Endothelial cell of umbilical vein (primary cell): ENCODE measurements around the gene LPAR5. TPM values are rescaled to one million over a fixed set of nuclear protein-coding genes. Genes with fewer than 3 reads are reported as not detected.
A peak's percentile ranks its signal among the peaks of the same experiment; 100 is the strongest.

Experiments
- BruUV-seq: library from RNA; stranded (reverse); fragments of 400-500 nt; replicated peaks from 2 replicates; lab custom pipeline; 2021; lab: Mats Ljungman, UMichigan
- CTCF ChIA-PET: fragments of 300-600, 350-600 bp; sonication (Branson Sonifier 250); formaldehyde crosslinking; loops from one replicate; lab custom pipeline; 2021; ENCODE audit warnings: antibody characterized with exemption, inconsistent platforms; lab: Charles Lee
- POLR2A ChIA-PET: fragments of 300-600, 350-600 bp; sonication (Branson Sonifier 250); formaldehyde crosslinking; loops from one replicate; lab custom pipeline; 2021; ENCODE audit warnings: antibody characterized with exemption, inconsistent platforms; lab: Charles Lee
- DNase-seq: peaks from one replicate; pipeline ENCODE4 v3.0.0-alpha.2; 2011; ENCODE audit warnings: low read depth, low spot score
- FAIRE-seq: peaks from 2 replicates; lab custom pipeline; 2011; peaks lifted over from hg19 to GRCh38; lab: Jason Lieb, UNC
- H2AFZ ChIP-seq: 2 replicates; pipeline ENCODE4 v1.6.0; 2012; ENCODE audit warnings: low read depth, low read length, control low read depth, inconsistent platforms
- H3K27ac ChIP-seq: 2 replicates; pipeline ENCODE4 v1.5.1; 2011; ENCODE audit warnings: low read depth, mild to moderate bottlenecking, control low read depth, low read length, moderate library complexity; ENCODE audit not compliant: insufficient read depth
- H3K27me3 ChIP-seq, 2 experiments: 2 replicates each; pipeline versions ENCODE4 v1.6.0 to v1.6.1; 2011; ENCODE audit warnings: low read length in 2 of 2, mixed read lengths in 1 of 2; ENCODE audit not compliant: control insufficient read depth in 2 of 2, insufficient read depth in 2 of 2
- H3K36me3 ChIP-seq, 2 experiments: 2 replicates in 1 of 2; 3 replicates in 1 of 2; pipeline ENCODE4 v1.5.1; 2011; ENCODE audit warnings: low read length in 2 of 2, mild to moderate bottlenecking in 1 of 2, moderate library complexity in 1 of 2; ENCODE audit not compliant: control insufficient read depth in 2 of 2, insufficient read depth in 2 of 2; ENCODE audit errors: extremely low read depth in 1 of 2
- H3K4me1 ChIP-seq: 3 replicates; pipeline ENCODE4 v1.5.1; 2011; ENCODE audit warnings: mild to moderate bottlenecking, low read length; ENCODE audit not compliant: control insufficient read depth, insufficient read depth; ENCODE audit errors: extremely low read depth
- H3K4me2 ChIP-seq: 2 replicates; pipeline ENCODE4 v1.6.1; 2011; ENCODE audit warnings: low read length, control low read depth, mixed read lengths; ENCODE audit not compliant: insufficient read depth
- H3K4me3 ChIP-seq, 3 experiments: fragments of 200-600 bp in 1 of 3; sonication (generic), shearing (Covaris generic) in 1 of 3; replicated peaks in 1 of 3; 2 replicates each; pipeline ENCODE4 v1.5.1; 2011 to 2016; ENCODE audit warnings: control low read depth in 3 of 3, low read length in 3 of 3, mild to moderate bottlenecking in 2 of 3, inconsistent platforms in 1 of 3, low read depth in 1 of 3, moderate library complexity in 1 of 3; ENCODE audit not compliant: insufficient read depth in 1 of 3
- H3K79me2 ChIP-seq: 2 replicates; pipeline ENCODE4 v1.6.0; 2012; ENCODE audit warnings: low read length, inconsistent platforms; ENCODE audit not compliant: control insufficient read depth, insufficient read depth
- H3K9ac ChIP-seq: replicated peaks from 2 replicates; pipeline ENCODE3; 2011; ENCODE audit warnings: low read length, control low read depth; ENCODE audit not compliant: insufficient read depth; ENCODE audit errors: extremely low read depth
- H3K9me1 ChIP-seq: replicated peaks from 3 replicates; pipeline ENCODE4 v1.6.0; 2011; ENCODE audit warnings: mild to moderate bottlenecking, low read length; ENCODE audit not compliant: control insufficient read depth, insufficient read depth; ENCODE audit errors: extremely low read depth
- H3K9me3 ChIP-seq: replicated peaks from 2 replicates; pipeline ENCODE4 v1.5.1; 2012; ENCODE audit warnings: low read length, inconsistent platforms; ENCODE audit not compliant: control insufficient read depth, insufficient read depth
- H4K20me1 ChIP-seq: replicated peaks from 2 replicates; pipeline ENCODE3; 2011; ENCODE audit warnings: mild to moderate bottlenecking, low read length; ENCODE audit not compliant: control insufficient read depth, insufficient read depth; ENCODE audit errors: extremely low read depth
- EZH2 ChIP-seq: IDR thresholded peaks from 2 replicates; pipeline ENCODE4 v1.6.1; 2012; ENCODE audit warnings: borderline replicate concordance, low read depth, mild to moderate bottlenecking, moderate library complexity, low read length, inconsistent platforms; ENCODE audit not compliant: severe bottlenecking
- FOS ChIP-seq: IDR thresholded peaks from 2 replicates; pipeline ENCODE4 v1.6.1; 2011; ENCODE audit warnings: mild to moderate bottlenecking, low read length, moderate library complexity, borderline replicate concordance; ENCODE audit not compliant: insufficient read depth
- GATA2 ChIP-seq: IDR thresholded peaks from 2 replicates; pipeline ENCODE4 v1.7.0; 2011; ENCODE audit warnings: low read depth, mild to moderate bottlenecking, moderate library complexity, mixed read lengths, low read length; ENCODE audit not compliant: insufficient read length, insufficient read depth
- JUN ChIP-seq: IDR thresholded peaks from 2 replicates; pipeline ENCODE4 v1.6.1; 2011; ENCODE audit warnings: borderline replicate concordance, low read depth; ENCODE audit not compliant: insufficient read length, insufficient read depth
- MYC ChIP-seq: IDR thresholded peaks from one replicate; pipeline ENCODE4 v1.6.1; 2011; ENCODE audit warnings: mild to moderate bottlenecking, low read depth, low read length
- POLR2A ChIP-seq: IDR thresholded peaks from 2 replicates; pipeline ENCODE4 v1.6.1; 2012; ENCODE audit warnings: low read depth, mild to moderate bottlenecking, control low read depth, low read length
- POLR2AphosphoS5 ChIP-seq: IDR thresholded peaks from 2 replicates; pipeline ENCODE4 v1.6.1; 2012; ENCODE audit warnings: low read depth, mild to moderate bottlenecking, control low read depth, low read length, moderate library complexity; ENCODE audit not compliant: insufficient read depth
- dilution Hi-C: fragments of 300-500 bp; cut with MboI; formaldehyde crosslinking; loops from one replicate; pipeline ENCODE4 v1.15.0; 2019; ENCODE audit warnings: low sequenced_read_pairs; ENCODE audit not compliant: extremely low pct_ligation_motif_present
- intact Hi-C: fragments of 100-400 bp; cut with micrococcal nuclease; formaldehyde crosslinking; loops from one replicate; pipeline ENCODE4 v1.10.0; 2022
- polyA plus RNA-seq, 4 experiments: library from polyadenylated mRNA; depleted of rRNA in 3 of 4; stranded (reverse) in 3 of 4; unstranded in 1 of 4; fragments of >200 nt; gene quantifications; 2 replicates each; pipeline versions ENCODE4 v1.2.1 to v1.2.3, GENCODE V29; 2011 to 2012; ENCODE audit warnings: missing spikeins in 1 of 4
- total RNA-seq: library from RNA; stranded (reverse); gene quantifications from 2 replicates; pipeline ENCODE4 v1.2.3, GENCODE V29; 2021
- TF ChIP-seq, protein P1 (sequence below): IDR thresholded peaks from 2 replicates; pipeline ENCODE4 v1.6.1; 2011; ENCODE audit not compliant: insufficient read depth, insufficient read length
- TF ChIP-seq, protein P2 (sequence below), 2 donors: IDR thresholded peaks; 1 replicate in 1 of 2; 2 replicates in 1 of 2; pipeline ENCODE4 v1.5.1; 2011; ENCODE audit warnings: low read length in 2 of 2, mild to moderate bottlenecking in 2 of 2, moderate library complexity in 2 of 2, control low read depth in 1 of 2, inconsistent platforms in 1 of 2, low read depth in 1 of 2; ENCODE audit not compliant: insufficient read depth in 1 of 2; ENCODE audit errors: extremely low read depth in 1 of 2

The LPAR5 gene
- total and polyA plus RNA-seq, 2 donors (not counting 3 experiments of a cell fraction or from before 2014, with no cell fraction given), result 0.23 TPM; not detected in 1

GRCh38 chr12:6613015-6613775 lies 22.6 kb downstream of the LPAR5 start:
- Histone ChIP-seq H3K4me3 (no peak overlapping the region), H2AFZ (peak overlapping the region; percentile 94), H3K9me1 (no peaks in the 10 kb centered on the region), H3K9ac (peak overlapping the region; percentile 19), H3K27ac (peak overlapping the region; percentile 33), H3K79me2 (no peaks in the 10 kb centered on the region), H3K4me1 (peaks cover 11% of the 10 kb centered on the region), H3K27me3 (no peaks in the 10 kb centered on the region), H4K20me1 (no peaks in the 10 kb centered on the region), H3K9me3 (no peaks in the 10 kb centered on the region), H3K36me3 (no peaks in the 10 kb centered on the region), H3K4me2 (peak overlapping the region; percentile 27)
- ChIA-PET CTCF (interaction anchor here (0.9 to 2.4 kb wide), 5 partner anchors 8 to 189 kb away, joined by 3 to 14 read pairs (median 4); no protein-coding TSS in a partner anchor), POLR2A (interaction anchor here (0.6 to 1.3 kb wide), 3 partner anchors 76 to 254 kb away, joined by 4 to 5 read pairs (median 4); partner anchors contain the start of gene ZNF384)
- no TSS peak for BruUV-seq
- dilution Hi-C loops (no loop called here), intact Hi-C loops (loop anchor here (10.0 kb wide), 1 partner anchor 1022 kb away; no protein-coding TSS in a partner anchor)
- FAIRE-seq (peak; percentile 61), DNase-seq (peak; percentile 28)
- TF ChIP-seq GATA2 (no peak), POLR2AphosphoS5 (no peak), JUN (no peak), EZH2 (no peak), MYC (no peak), POLR2A (no peak), FOS (no peak)
- TF ChIP-seq, protein P1, sequence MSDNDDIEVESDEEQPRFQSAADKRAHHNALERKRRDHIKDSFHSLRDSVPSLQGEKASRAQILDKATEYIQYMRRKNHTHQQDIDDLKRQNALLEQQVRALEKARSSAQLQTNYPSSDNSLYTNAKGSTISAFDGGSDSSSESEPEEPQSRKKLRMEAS, result no peak
- TF ChIP-seq, protein P2, sequence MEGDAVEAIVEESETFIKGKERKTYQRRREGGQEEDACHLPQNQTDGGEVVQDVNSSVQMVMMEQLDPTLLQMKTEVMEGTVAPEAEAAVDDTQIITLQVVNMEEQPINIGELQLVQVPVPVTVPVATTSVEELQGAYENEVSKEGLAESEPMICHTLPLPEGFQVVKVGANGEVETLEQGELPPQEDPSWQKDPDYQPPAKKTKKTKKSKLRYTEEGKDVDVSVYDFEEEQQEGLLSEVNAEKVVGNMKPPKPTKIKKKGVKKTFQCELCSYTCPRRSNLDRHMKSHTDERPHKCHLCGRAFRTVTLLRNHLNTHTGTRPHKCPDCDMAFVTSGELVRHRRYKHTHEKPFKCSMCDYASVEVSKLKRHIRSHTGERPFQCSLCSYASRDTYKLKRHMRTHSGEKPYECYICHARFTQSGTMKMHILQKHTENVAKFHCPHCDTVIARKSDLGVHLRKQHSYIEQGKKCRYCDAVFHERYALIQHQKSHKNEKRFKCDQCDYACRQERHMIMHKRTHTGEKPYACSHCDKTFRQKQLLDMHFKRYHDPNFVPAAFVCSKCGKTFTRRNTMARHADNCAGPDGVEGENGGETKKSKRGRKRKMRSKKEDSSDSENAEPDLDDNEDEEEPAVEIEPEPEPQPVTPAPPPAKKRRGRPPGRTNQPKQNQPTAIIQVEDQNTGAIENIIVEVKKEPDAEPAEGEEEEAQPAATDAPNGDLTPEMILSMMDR (IDR thresholded peaks at IDR 0.05; ENCODE audit: extremely low read depth in 1 of 2, insufficient read depth in 1 of 2, low read depth in 1 of 2, low read length in 2 of 2), result no peak
